GM19438 (cell line): Measurements from ENCODE around the gene JMJD6.
"Not testable (repeated sequence)": the region's sequence is repeated elsewhere in the genome, so short reads cannot be mapped to it uniquely, and the experiment has no call there.

ENCODE experiments used
- ATAC-seq: cut with Tn5 transposase; IDR thresholded peaks from one replicate; pipeline ENCODE4 v1.9.1; 2021; ENCODE audit warnings: low read depth; ENCODE audit not compliant: unreplicated experiment

JMJD6 gene

DNA sequence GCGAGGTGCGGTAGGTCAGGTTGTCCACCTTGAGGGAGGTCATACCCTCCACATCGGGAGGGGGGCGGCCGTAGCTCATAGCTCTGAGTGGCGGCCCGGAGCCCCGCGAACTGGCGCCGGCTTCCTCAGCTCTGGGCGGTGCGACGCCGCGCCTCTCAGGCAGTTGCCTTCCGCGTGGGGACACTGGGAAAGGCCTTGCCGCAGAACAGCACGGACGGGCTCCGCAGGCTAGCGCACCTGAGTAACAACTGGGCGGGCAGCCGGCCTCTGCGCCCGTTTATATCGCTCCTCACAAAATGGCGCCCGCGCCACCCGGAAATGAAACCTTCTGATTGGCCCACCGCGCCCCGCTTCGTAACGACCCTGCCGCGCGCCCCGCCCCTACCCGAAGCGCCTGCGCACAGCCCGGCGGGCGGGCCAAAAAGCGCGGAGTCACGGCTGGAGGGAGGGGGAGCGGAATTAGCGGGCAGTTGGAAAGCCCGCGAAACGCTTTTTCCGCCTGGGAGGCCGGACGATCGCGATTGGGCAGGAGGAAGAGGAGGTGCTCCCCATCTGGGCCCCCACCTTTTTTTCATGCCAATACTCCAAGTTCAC is 10.8 kb upstream of the JMJD6 start, which contains the start of gene SRSF2:
Gene SRSF2, minus strand, starts transcription at position 250 of the 594 bp plus-strand sequence. Its CDS starts 171 bp downstream, at position 79.
- peak; percentile 65 for ATAC-seq

DNA sequence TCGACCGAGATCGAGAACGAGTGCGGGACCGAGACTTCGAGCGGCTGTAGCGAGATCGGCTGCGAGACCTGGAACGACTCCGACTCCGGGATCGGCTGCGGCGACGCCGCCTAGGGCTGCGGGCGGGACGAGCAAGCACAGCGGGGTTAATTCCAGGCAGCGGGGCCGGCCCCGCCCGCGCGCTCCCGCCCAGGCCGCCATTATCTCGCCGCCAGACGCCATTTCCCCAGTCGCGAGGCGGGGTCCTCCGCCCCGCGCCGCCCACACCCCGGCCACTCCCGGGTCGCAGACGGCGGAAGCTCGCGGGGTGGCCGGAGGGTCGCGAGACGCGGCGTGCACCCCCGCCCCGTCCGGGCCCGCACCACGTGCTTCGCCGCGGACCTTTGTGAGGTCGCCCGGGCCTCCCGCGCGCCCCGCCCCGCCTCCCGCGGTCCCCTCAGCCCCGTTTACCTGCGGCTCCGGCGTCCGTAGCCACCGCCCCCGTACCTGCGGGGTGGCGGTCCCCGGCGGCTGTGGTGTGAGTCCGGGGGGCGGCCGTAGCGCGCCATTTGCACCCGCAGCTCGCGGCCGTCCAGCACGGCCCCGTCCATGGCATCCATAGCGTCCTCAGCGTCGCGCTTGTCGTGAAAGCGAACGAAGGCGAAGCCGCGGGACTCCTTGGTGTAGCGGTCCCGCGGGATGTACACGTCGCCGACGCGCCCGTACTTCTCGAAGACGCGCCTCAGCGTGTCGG is 10.1 kb upstream of the JMJD6 start:
- ATAC-seq: peak; percentile 3

DNA sequence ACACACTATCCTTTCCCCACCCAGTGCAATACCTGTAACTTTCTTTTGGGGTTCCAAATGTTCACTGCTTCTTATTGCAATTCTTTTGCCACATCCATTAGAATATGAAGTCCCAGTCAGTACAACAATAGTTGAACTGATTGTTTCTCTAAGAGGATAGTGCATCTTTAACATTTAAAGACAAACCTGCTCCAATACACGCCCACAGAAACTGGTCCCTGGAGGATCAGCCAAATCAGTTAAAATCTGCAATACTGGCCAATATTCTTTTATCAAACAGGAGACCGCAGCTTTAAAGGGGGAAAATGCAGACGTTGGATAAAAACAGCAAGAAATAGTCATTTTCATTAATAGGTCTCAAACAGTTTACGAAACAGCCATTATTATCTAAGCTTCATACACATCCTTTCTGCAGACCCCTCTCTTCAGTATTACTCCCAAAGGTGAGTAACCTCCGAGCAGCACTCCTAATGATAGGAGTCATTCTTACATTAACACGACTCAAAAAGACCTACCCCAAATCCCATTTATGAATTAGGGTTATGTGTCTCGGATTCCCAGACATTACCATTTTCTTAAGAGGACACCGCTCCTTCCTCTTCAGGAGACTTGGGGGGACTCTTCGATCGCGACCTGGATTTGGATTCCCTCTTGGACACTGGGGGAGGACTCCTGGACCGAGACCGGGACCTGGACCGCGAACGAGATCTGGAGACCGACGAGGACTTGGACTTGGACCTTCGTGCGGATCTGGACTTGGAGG is 9.4 kb upstream of the JMJD6 start:
- ATAC-seq: no peak

DNA sequence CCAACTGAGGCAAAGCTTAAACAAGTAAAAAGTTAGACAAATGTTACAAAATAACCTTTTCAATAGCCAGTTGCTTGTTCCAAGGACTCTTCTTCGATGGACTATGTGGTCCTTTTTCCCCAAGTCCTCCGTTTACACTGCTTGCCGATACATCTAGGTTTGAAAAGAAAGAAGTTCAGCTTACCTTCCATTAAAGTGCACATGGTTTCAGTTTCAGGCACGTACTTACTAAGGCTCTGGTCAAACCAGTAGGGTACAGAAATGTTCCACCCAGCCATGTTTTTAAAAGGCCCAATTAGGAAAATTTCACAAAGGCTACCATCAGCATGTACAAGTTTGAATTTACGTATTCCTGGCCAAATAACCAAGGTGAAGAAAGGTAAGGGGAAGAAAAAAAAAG is 8.6 kb upstream of the JMJD6 start:
- no peak for ATAC-seq

DNA sequence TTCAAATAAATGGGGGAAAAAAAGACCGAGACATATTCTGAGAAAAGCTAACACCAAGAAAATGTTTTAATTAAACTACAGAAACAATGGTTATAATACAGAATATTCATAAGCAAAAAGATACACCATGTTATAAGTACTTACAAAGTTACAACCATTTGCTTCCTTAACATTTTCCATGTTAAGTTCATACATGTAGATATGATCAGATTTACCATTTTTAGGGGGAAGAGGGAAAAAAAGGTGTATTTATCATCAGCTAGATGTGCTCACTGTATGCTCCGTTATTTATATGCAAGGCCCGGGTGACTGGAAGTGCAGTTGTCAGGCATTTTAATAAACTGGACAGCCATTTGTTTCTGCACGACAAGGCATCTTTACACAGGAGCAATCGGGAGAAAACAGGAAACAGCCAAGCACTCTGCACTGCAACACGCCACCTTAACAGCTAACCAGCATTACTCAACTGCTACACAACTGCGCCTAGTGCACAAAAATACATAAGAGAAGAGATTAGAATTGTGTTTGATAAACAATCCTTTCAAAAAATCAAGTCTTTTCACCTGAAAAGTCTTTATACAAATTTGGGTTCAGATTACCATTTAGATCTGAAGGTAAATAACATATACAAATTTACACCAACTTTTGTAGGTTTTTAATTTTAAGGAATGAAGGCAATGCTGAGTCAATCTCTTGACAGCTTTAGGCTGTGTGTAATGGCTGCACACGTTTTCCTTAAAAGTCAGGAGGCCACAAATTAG is 7.9 kb upstream of the JMJD6 start:
- ATAC-seq: no peak

DNA sequence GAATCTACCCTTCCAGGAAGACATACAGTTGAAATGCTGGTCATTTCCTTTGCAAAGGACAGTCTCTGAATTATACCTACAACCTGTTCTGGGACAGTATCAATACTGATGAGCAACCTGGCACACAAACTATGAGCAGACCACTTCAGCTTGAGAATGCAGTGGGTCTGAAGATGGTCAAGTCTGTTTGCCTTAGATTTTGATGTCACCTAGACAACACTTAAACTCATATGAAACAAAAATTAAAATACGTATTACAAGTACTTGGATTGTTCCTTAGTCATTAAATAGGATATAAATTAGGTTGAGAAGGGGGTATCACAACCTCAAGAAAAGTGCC is 7.2 kb upstream of the JMJD6 start:
- ATAC-seq: no peak

DNA sequence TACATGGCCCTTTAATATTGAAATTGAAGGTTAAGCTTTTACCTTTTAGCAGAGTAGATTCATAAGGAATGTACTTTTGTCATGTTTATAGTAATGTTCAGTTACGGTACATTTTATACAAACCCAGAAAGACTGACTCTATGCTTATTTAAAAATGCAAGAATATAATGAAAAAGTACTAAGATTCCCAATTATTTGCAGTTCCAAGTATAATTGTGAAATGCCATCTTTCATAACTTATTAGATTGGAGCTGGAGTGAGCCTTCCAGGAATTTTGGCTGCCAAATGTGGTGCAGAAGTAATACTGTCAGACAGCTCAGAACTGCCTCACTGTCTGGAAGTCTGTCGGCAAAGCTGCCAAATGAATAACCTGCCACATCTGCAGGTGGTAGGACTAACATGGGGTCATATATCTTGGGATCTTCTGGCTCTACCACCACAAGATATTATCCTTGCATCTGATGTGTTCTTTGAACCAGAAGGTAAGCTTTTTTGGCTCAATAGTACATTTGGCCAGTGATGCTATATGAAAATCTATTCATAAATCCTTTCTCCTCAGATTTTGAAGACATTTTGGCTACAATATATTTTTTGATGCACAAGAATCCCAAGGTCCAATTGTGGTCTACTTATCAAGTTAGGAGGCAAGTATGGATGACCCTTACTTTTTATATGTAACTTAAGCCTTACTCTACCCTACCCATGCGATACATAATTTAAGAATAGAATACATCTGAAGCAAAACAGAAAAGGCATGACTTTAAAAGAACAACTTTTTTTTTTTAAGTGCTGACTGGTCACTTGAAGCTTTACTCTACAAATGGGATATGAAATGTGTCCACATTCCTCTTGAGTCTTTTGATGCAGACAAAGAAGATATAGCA is 6.6 kb upstream of the JMJD6 start:
- ATAC-seq: no peak

DNA sequence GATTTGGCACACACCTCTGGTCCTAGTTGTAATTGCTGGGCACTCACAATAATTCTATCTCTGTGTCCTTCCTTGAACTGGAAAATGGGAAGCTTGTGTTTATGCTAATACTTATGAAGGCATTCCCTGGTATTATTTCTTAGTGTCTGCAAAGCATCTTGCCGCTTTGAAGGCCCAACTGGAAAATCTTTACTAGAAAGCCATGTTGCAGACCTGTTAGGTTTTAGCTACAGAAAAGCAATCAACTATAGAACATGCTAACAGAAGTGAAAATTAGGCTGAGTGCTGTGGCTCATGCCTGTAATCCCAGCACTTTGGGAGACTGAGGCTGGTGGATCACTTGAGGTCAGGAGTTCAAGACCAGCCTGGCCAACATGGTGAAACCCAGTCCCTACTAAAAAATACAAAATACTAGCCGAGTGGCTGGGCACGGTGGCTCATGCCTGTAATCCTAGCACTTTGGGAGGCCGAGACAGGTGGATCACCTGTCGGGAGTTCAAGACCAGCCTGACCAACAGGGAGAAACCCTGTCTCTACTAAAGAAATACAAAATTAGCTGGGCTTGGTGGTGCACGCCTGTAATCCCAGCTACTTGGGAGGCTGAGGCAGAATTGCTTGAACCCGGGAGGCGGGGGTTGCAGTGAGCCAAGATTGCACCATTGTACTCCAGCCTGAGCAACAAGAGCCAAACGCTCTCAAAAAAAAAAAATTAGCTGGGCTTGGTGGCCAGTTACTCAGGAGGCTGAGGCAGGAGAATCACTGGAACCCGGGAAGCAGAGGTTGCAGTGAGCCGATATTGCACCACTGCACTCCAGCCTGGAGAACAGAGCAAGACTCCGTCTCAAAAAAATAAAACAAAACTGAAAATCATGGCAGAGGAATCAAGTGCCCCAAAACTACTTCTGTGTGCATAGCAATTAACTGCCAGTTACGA is 5.7 kb upstream of the JMJD6 start:
- not testable (repeated sequence) for ATAC-seq

DNA sequence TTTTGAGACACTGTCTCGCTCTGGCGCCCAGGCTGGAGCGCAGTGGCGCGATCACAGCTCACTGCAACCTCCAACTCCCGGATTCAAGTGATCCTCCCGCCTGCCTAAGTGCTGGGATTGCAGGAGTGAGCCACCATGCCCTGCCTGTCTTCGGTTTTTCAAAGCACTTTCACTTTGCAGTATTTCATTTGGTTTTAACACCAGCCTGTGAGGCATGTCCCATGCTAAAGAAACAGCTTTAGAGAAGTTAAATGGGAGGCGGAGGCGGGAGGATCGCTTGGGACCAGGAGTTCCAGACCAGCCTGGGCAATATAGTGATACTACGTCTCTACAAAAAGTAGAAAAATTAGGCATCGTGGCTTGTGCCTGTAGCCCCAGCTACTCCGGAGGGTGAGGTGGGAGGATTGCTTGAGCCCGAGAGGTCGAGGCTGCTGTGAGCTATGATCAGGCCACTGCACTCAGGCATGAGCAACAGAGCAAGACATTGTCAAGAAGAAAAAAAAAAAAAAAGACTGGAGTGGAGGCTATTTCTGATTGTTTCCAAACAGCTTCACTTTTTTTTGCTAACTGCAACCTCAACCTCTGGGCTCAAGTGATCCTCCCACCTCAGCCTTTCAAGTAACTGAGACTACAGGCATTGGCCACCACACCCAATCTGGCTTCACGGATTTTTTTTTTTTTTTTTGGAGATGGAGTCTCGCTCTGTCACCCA is 1.5 kb upstream of the JMJD6 start:
- no peak for ATAC-seq

DNA sequence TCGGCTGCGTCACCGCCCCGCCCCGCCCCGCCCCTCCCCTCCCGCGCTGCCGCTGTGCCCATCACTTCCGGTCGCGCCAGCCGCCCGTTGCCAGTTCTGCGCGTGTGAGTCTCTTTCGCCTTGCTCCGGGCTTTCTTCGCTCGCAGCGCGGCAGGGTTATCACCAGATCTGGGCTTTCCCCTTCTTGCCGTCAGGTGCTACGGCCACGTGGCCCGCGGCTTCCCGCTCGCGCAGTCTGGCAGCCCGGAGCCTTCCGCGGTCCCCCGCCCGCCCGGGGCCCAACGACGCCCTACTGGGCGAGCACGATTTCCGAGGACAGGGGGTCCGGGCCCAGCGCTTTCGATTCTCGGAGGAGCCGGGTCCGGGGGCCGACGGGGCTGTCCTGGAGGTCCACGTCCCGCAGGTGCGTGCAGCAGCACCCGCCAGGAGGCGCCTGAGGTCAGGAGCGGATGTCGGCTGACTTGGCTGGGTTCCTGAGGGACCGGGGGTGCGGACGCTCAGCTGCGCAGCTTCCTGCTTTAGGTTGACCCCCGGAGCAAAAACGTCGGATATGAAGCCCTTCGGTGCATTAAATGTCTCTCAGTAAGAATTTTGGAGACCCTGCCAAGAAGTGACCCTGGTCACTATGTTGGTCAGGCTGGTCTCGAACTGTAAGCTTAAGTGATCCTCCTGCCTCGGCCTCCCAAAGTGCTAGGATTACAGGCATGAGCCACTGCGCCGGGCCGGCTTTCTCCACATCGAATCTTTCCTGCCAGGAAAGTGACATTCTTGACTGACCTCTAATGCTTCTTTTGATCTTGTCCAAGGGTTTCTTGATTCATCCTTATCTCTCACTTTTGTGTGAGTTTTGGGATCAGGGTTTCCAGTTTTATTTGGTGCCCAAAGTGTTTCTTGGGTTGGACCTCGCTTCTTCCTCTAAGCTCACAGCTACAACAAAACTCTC is 641 bp upstream of the JMJD6 start, which contains the start of gene METTL23:
Gene METTL23, plus strand, starts transcription at position 64 of the 943 bp plus-strand sequence. CDS start 2,872 bp downstream, outside the sequence.
- peak; percentile 38 for ATAC-seq

DNA sequence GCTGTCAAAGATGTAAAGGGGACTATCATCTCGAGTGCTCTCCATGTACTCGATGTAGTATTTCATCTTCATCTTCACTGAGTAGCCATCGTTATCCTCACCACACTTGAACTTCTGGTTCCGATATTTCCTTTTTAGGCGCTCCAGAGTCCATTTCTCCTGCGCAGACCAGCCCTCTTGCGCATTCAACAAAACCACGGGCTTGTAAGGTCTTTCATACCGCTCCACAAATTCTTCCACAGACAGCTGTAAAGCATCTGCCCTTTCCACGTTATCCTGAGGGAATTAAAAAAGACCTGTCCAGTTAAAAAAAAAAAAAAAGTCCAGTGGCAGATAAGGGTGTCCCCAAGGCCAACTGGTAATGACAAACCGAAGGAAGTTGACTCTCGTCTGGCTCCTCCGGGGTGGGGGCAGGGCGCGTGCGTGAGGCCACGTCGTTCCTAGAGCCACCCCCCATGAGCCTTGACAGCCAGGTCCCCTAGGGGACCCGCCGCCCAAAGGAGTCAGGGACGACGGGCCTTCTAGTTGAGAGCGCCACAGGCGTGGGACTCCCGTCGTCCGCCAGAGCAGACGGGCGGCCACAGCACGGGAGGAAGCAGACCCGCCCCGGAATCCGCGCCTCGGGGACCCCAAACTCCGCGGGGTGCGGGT is 701 bp downstream of the JMJD6 start:
- no peak for ATAC-seq

DNA sequence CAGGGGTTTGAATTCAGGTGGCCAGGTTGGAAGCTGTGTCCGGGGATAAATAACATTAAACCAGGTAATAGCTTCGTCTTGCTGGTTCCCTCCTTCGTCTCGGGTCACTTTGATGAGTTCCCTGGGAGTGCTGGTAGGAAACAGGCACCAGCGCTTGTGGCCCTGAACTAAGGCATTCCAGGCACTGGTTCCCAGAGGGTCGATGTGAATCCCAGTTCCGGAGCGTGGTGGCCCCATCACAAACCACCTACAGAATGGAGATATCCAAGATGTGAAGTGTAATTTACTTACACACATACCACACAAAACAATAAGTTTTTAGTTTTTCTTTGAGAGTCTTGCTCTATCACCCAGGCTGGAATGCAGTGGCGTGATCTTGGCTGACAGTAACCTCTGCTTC is 2.6 kb downstream of the JMJD6 start:
- ATAC-seq: no peak

DNA sequence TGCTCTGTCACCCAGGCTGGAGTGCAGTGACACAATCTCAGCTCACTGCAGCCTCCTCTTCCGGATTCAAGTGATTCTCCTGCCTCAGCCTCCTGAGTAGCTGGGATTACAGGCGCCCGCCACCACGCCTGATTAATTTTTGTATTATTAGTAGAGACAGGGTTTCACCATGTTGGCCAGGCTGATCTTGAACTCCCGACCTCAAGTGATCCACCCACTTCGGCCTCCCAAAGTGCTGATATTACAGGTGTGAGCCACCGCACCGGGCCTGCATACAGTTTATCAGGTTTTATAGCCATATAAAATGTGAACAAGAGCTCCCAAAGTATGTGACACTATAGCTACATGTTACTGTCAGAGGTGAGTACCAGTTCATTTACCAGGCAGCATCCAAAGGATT is 3.4 kb downstream of the JMJD6 start:
- not testable (repeated sequence) for ATAC-seq

DNA sequence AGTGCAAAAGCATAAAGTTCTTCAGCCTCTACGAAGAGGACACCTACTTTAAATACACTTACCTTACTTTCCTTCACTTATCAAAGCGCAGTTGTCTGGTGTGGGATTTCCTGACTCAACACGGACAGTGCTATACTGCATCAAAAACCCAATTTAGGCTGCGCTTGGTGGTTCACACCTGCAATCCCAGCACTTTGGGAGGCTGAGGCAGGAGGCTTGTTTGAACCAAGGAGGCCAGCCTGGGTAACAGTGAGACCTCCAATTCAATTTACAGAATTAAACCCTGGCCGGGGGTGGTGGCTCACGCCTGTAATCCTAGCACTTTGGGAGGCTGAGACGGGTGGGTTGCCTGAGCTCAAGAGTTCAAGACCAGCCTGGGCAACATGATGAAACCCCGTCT is 4.1 kb downstream of the JMJD6 start:
- no peak for ATAC-seq

DNA sequence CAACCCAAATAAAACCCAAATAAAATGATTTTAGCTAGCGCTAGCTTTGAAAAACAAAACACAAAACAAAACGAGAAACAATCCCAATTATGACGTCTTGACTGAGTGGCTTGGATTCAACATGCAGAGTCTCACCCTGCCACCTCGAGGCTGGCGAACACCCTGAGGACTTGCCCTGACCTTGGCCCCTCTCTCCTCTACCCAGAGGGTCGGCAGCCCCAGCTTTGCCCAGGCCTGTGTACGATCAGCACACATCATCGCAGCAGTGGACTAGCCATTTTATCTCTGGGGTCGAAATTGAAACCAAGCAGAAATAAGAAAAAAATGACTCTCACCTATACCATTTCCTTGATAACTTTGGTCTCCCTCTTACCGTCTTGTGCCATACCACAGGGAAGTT is 4.9 kb downstream of the JMJD6 start:
- no peak for ATAC-seq

DNA sequence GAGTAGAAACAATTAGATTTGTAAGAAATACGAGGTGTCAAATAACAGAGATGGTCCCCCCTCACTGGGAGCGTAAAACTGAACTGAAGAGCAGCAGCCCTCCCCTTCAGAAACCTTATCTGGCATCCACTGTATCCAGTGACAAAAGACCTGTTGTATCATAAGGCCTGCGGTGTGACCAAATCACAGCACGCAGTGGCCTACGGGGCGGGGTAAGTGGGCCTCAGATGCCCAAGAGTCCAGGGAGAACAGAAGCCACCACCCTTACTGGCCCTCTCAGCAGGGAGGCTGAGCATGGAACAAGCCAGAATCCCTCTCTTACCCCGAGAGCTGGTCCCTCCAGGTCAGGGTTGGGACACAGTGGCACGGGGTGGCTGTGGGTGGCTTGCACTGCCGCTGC is 5.5 kb downstream of the JMJD6 start:
- ATAC-seq: no peak

DNA sequence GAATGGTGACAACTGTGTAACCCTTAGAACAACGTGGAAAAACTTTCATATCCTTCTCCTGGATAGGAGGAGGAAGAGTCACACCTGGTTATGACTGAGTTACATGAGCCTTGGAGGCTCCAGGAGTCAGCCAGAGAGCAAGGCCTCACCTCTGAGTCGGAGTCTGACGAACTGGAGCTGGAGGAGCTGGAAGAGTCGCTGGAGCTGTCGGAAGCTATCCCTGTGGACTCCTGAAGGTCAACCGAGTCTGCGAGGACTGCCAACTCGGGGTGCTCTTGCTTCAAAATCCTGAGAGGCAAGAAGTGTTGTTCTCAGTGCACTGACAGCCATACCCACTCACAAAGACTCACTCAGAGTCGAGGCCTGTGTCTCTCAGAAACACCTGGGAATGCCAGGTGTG is 6.2 kb downstream of the JMJD6 start:
- no peak for ATAC-seq
